ENCODE measurements around the gene SLC22A12.

The SLC22A12 gene

DNA sequence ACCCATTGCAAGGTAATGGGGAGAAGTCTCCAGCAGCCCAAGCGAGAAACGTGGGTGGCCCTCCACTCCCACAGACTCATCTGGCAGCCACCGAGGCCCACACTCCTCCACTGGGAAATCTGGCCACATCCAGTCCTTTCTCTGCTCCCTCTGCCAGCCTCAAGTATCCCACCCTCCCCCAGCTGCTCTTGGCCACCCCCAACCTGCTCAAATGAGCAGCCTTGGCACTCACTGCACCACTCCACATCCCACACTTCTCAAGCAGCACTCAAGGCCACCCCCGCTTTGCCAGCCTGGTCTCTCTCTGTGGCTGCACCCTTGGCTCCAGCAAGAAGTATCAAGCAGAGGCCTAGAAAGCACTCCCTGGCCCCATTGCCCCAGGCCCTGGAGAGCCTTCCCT is 28.2 kb downstream of the SLC22A12 start:
- H2AFZ ChIP-seq (ENCODE audit: insufficient read depth, low read length, poor library complexity), result no peak overlapping the region
- WGBS (ENCODE audit: extremely low coverage, insufficient coverage, insufficient read length), result no CpG with 5 or more reads among the region's 4 CpGs
- no peak overlapping the region for H4K12ac ChIP-seq (ENCODE audit: low read depth, low read length)
- H3K18ac ChIP-seq (ENCODE audit: low read length), result no peak overlapping the region
- no peaks in the 10 kb centered on the region for H3K36me3 ChIP-seq (ENCODE audit: control insufficient read depth in 1 of 2, insufficient read depth in 2 of 2, low read length in 2 of 2)
- no peak overlapping the region for H2BK12ac ChIP-seq (ENCODE audit: low read length)
- no peak overlapping the region for H2BK5ac ChIP-seq (ENCODE audit: low read depth, low read length, poor library complexity)
- H3K79me1 ChIP-seq (ENCODE audit: low read length), result no peaks in the 10 kb centered on the region
- H3K14ac ChIP-seq (ENCODE audit: low read length), result no peak overlapping the region
- H2BK120ac ChIP-seq (ENCODE audit: insufficient read depth, low read length, poor library complexity), result no peak overlapping the region
- no peak overlapping the region for H3K4me2 ChIP-seq (ENCODE audit: low read length)
- no peak overlapping the region for H4K8ac ChIP-seq (ENCODE audit: low read depth, low read length)
- H3K27me3 ChIP-seq (ENCODE audit: insufficient read depth, low read length), result no peaks in the 10 kb centered on the region
- no peaks in the 10 kb centered on the region for H3K79me2 ChIP-seq (ENCODE audit: control insufficient read depth, insufficient read depth, low read length, poor library complexity)
- H3K4me1 ChIP-seq (ENCODE audit: control insufficient read depth in 1 of 2, insufficient read depth in 2 of 2, low read length in 2 of 2), result peaks cover 0 to 3% of the 10 kb centered on the region in 2 experiments
- DNase-seq, result no peak
- peaks cover 2% of the 10 kb centered on the region for H3K9me3 ChIP-seq (ENCODE audit: insufficient read depth, low read depth, low read length)
- no peak overlapping the region for H3K4ac ChIP-seq (ENCODE audit: low read depth, low read length)
- H3K4me3 ChIP-seq (ENCODE audit: low read depth, low read length), result no peak overlapping the region
- no peak overlapping the region for H4K91ac ChIP-seq (ENCODE audit: low read depth, low read length)
- H3K27ac ChIP-seq (ENCODE audit: low read depth, low read length), result no peak overlapping the region
- H2AK5ac ChIP-seq (ENCODE audit: low read length), result no peak overlapping the region
- H3K23ac ChIP-seq (ENCODE audit: low read length), result no peak overlapping the region
- H3K9ac ChIP-seq (ENCODE audit: low read length), result no peak overlapping the region

DNA sequence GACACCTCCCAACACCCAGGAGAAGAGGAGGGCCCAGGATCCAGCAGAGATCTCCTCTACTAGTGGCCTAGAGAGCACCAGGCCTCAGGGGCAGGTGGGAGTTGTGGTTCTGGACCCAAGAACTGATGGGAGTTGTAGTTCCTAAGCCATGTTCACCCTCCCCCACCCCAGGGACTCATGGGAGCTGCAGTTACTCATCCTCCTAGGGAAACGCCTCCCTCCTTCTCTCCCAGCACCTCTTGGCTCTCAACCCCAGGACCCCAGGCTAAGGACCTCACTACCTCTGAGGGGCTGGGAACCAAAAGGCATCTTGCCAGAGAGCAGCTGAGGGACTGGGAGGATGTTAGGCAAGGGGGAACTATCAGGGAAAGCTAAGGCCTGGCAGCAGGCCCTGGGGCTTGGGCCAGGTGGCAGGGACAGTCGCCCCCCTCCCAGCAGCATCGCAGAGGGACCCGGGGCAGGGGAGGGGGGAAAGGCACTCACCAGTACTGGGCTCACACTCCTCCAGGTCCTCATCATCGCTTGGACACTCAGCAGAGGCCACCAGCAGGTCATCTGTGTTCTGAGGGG is 28.9 kb downstream of the SLC22A12 start:
- H2BK120ac ChIP-seq (ENCODE audit: insufficient read depth, low read length, poor library complexity), result no peak overlapping the region
- peaks cover 2% of the 10 kb centered on the region for H3K9me3 ChIP-seq (ENCODE audit: insufficient read depth, low read depth, low read length)
- peaks cover 0 to 3% of the 10 kb centered on the region in 2 experiments for H3K4me1 ChIP-seq (ENCODE audit: control insufficient read depth in 1 of 2, insufficient read depth in 2 of 2, low read length in 2 of 2)
- no peak overlapping the region for H3K4me2 ChIP-seq (ENCODE audit: low read length)
- no peak for DNase-seq
- H3K23ac ChIP-seq (ENCODE audit: low read length), result no peak overlapping the region
- H3K4me3 ChIP-seq (ENCODE audit: low read depth, low read length), result no peak overlapping the region
- no peak overlapping the region for H2BK12ac ChIP-seq (ENCODE audit: low read length)
- no peak overlapping the region for H2BK5ac ChIP-seq (ENCODE audit: low read depth, low read length, poor library complexity)
- H4K12ac ChIP-seq (ENCODE audit: low read depth, low read length), result no peak overlapping the region
- H4K91ac ChIP-seq (ENCODE audit: low read depth, low read length), result no peak overlapping the region
- H3K9ac ChIP-seq (ENCODE audit: low read length), result no peak overlapping the region
- no CpG with 5 or more reads among the region's 5 CpGs for WGBS (ENCODE audit: extremely low coverage, insufficient coverage, insufficient read length)
- no peaks in the 10 kb centered on the region for H3K79me1 ChIP-seq (ENCODE audit: low read length)
- H3K18ac ChIP-seq (ENCODE audit: low read length), result no peak overlapping the region
- H3K14ac ChIP-seq (ENCODE audit: low read length), result no peak overlapping the region
- H2AK5ac ChIP-seq (ENCODE audit: low read length), result no peak overlapping the region
- H3K36me3 ChIP-seq (ENCODE audit: control insufficient read depth in 1 of 2, insufficient read depth in 2 of 2, low read length in 2 of 2), result no peaks in the 10 kb centered on the region
- H3K27me3 ChIP-seq (ENCODE audit: insufficient read depth, low read length), result no peaks in the 10 kb centered on the region
- no peak overlapping the region for H2AFZ ChIP-seq (ENCODE audit: insufficient read depth, low read length, poor library complexity)
- no peak overlapping the region for H3K27ac ChIP-seq (ENCODE audit: low read depth, low read length)
- H4K8ac ChIP-seq (ENCODE audit: low read depth, low read length), result no peak overlapping the region
- no peak overlapping the region for H3K4ac ChIP-seq (ENCODE audit: low read depth, low read length)
- no peaks in the 10 kb centered on the region for H3K79me2 ChIP-seq (ENCODE audit: control insufficient read depth, insufficient read depth, low read length, poor library complexity)

DNA sequence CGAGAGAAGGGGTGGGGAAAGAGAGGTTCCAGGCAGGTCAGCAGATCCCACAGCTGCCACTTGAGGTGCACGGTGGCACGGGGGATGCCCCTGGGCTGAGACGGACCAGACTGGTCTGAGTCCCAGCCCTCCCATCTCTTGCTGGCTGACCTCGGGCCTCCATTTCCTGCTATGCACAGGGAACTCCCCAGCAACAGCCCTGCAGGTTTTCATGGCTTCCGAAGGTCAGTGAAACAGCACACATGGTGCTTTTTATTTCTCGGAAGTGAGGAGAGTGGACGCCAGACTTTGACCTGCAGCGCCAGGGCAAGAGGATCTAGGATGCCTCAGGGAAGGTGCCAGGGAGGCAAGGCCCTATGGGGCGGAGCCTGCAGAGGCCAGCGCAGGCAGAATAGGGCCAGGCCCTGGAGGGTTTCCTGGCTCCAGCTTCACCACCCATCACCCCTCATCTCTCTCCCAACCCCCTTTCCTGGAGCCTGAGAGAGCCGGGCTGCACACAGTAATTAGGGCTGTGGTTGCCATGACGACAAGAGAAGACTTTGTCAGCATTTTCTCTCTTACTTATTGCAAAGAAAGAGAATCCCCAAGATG is 29.5 kb downstream of the SLC22A12 start:
- no peak overlapping the region for H3K14ac ChIP-seq (ENCODE audit: low read length)
- no peak overlapping the region for H3K9ac ChIP-seq (ENCODE audit: low read length)
- no peak overlapping the region for H3K4ac ChIP-seq (ENCODE audit: low read depth, low read length)
- H3K4me3 ChIP-seq (ENCODE audit: low read depth, low read length), result no peak overlapping the region
- WGBS (ENCODE audit: extremely low coverage, insufficient coverage, insufficient read length), result no CpG with 5 or more reads among the region's 13 CpGs
- H3K23ac ChIP-seq (ENCODE audit: low read length), result no peak overlapping the region
- no peak overlapping the region for H3K18ac ChIP-seq (ENCODE audit: low read length)
- no peak overlapping the region for H3K4me2 ChIP-seq (ENCODE audit: low read length)
- H3K9me3 ChIP-seq (ENCODE audit: insufficient read depth, low read depth, low read length), result peaks cover 2% of the 10 kb centered on the region
- H2BK12ac ChIP-seq (ENCODE audit: low read length), result no peak overlapping the region
- no peaks in the 10 kb centered on the region for H3K79me1 ChIP-seq (ENCODE audit: low read length)
- no peaks in the 10 kb centered on the region for H3K79me2 ChIP-seq (ENCODE audit: control insufficient read depth, insufficient read depth, low read length, poor library complexity)
- no peak overlapping the region for H4K8ac ChIP-seq (ENCODE audit: low read depth, low read length)
- H2AFZ ChIP-seq (ENCODE audit: insufficient read depth, low read length, poor library complexity), result no peak overlapping the region
- peaks cover 0 to 3% of the 10 kb centered on the region in 2 experiments for H3K4me1 ChIP-seq (ENCODE audit: control insufficient read depth in 1 of 2, insufficient read depth in 2 of 2, low read length in 2 of 2)
- H2AK5ac ChIP-seq (ENCODE audit: low read length), result no peak overlapping the region
- no peak for DNase-seq
- H3K27ac ChIP-seq (ENCODE audit: low read depth, low read length), result no peak overlapping the region
- no peak overlapping the region for H4K12ac ChIP-seq (ENCODE audit: low read depth, low read length)
- H4K91ac ChIP-seq (ENCODE audit: low read depth, low read length), result no peak overlapping the region
- no peak overlapping the region for H2BK5ac ChIP-seq (ENCODE audit: low read depth, low read length, poor library complexity)
- no peaks in the 10 kb centered on the region for H3K27me3 ChIP-seq (ENCODE audit: insufficient read depth, low read length)
- H2BK120ac ChIP-seq (ENCODE audit: insufficient read depth, low read length, poor library complexity), result no peak overlapping the region
- H3K36me3 ChIP-seq (ENCODE audit: control insufficient read depth in 1 of 2, insufficient read depth in 2 of 2, low read length in 2 of 2), result no peaks in the 10 kb centered on the region

DNA sequence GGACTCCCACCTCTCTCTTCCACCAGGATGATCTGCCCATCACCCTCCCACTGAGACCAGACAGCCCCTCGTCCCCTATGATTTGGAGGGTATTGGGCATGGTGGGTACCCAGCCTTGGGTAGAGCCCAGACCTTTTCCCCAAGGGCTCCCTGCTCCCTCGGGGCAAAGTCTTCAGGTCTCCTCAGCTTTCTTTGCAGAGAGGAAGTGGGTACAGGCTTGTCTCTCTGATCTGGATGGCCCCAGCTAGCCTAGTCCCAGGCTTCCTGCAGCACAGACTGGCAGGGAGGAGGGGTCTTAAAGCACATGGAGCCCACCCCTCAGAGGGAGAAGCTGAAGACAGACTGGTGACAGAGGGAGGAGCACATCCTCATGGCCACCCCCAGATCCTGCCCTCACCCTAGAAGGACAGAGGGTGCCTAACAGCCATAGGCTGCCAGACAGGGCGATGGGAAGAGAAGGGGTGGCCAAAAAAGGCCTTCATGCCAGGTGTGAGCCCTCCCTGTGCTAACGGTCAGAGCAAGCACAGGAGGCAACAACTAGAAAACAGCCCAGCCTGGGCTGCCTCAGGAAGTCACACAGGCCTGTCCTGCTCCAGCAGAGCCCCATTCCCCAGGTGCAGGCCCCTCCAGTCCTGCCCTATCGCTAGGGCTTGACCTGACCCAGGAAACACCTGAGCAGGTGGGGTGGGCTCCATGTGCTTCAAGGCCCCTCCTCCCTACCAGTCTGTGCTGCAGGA is 30.4 kb downstream of the SLC22A12 start:
- Histone ChIP-seq H3K9ac (ENCODE audit: low read length) (no peak overlapping the region), H3K4me3 (ENCODE audit: low read depth, low read length) (no peak overlapping the region), H2BK5ac (ENCODE audit: low read depth, low read length, poor library complexity) (no peak overlapping the region), H3K18ac (ENCODE audit: low read length) (no peak overlapping the region), H3K27ac (ENCODE audit: low read depth, low read length) (no peak overlapping the region), H3K4me2 (ENCODE audit: low read length) (no peak overlapping the region), H3K36me3 (ENCODE audit: control insufficient read depth in 1 of 2, insufficient read depth in 2 of 2, low read length in 2 of 2) (no peaks in the 10 kb centered on the region), H2AK5ac (ENCODE audit: low read length) (no peak overlapping the region), H3K23ac (ENCODE audit: low read length) (no peak overlapping the region), H3K79me1 (ENCODE audit: low read length) (no peaks in the 10 kb centered on the region), H3K14ac (ENCODE audit: low read length) (no peak overlapping the region), H2BK120ac (ENCODE audit: insufficient read depth, low read length, poor library complexity) (no peak overlapping the region), H4K12ac (ENCODE audit: low read depth, low read length) (no peak overlapping the region), H3K4ac (ENCODE audit: low read depth, low read length) (no peak overlapping the region), H3K9me3 (ENCODE audit: insufficient read depth, low read depth, low read length) (peaks cover 2% of the 10 kb centered on the region), H3K79me2 (ENCODE audit: control insufficient read depth, insufficient read depth, low read length, poor library complexity) (no peaks in the 10 kb centered on the region), H3K4me1 (ENCODE audit: control insufficient read depth in 1 of 2, insufficient read depth in 2 of 2, low read length in 2 of 2) (peaks cover 0 to 3% of the 10 kb centered on the region in 2 experiments), H3K27me3 (ENCODE audit: insufficient read depth, low read length) (no peaks in the 10 kb centered on the region), H4K8ac (ENCODE audit: low read depth, low read length) (no peak overlapping the region), H2BK12ac (ENCODE audit: low read length) (no peak overlapping the region), H4K91ac (ENCODE audit: low read depth, low read length) (no peak overlapping the region), H2AFZ (ENCODE audit: insufficient read depth, low read length, poor library complexity) (no peak overlapping the region)
- no CpG with 5 or more reads among the region's 5 CpGs for WGBS (ENCODE audit: extremely low coverage, insufficient coverage, insufficient read length)
- no peak for DNase-seq
